H1 (cell line): Measurements from ENCODE around the gene TTC34.
"Not testable (repeated sequence)": the region's sequence is repeated elsewhere in the genome, so short reads cannot be mapped to it uniquely, and the experiment has no call there.

Experiments used
- BRCA1 ChIP-seq: IDR thresholded peaks from 2 replicates; pipeline ENCODE4 v1.6.1; 2012; ENCODE audit warnings: low read depth, low read length, improper control_type of control experiment
- CBX5 ChIP-seq: fragments of 300-800, 300-1000 bp; sonication (generic); IDR thresholded peaks from 2 replicates; pipeline ENCODE4 v1.7.1; 2016; ENCODE audit warnings: antibody characterized with exemption, low read length, low read depth
- CREB1 ChIP-seq: IDR thresholded peaks from 2 replicates; pipeline ENCODE4 v1.6.1; 2012; ENCODE audit warnings: inconsistent platforms
- EP300 ChIP-seq, 2 experiments: IDR thresholded peaks; 1 replicate in 1 of 2; 2 replicates in 1 of 2; pipeline ENCODE4 v1.6.1; 2011 to 2012; ENCODE audit warnings: low read depth in 2 of 2, low read length in 2 of 2, mild to moderate bottlenecking in 2 of 2, borderline replicate concordance in 1 of 2, inconsistent platforms in 1 of 2, moderate library complexity in 1 of 2
- EZH2 ChIP-seq: fragments of 200-600 bp; sonication (generic); IDR thresholded peaks from 2 replicates; pipeline ENCODE4 v1.7.1; 2012; ENCODE audit warnings: low read depth, mild to moderate bottlenecking, moderate library complexity, low read length, inconsistent platforms; ENCODE audit not compliant: severe bottlenecking
- MAFK ChIP-seq: IDR thresholded peaks from 2 replicates; pipeline ENCODE4 v1.6.1; 2012; ENCODE audit warnings: low read depth, mild to moderate bottlenecking, improper control_type of control experiment, low read length
- POLR2A ChIP-seq, 2 experiments: IDR thresholded peaks; 1 replicate in 1 of 2; 2 replicates in 1 of 2; pipeline ENCODE4 v1.6.1; 2011; ENCODE audit warnings: low read depth in 2 of 2, low read length in 2 of 2, mild to moderate bottlenecking in 2 of 2; ENCODE audit errors: control extremely low read depth in 1 of 2
- POLR2AphosphoS5 ChIP-seq: IDR thresholded peaks from 2 replicates; pipeline ENCODE4 v1.6.1; 2011; ENCODE audit warnings: low read depth, low read length
- SIX5 ChIP-seq: IDR thresholded peaks from 2 replicates; pipeline ENCODE4 v1.6.1; 2011; ENCODE audit warnings: mild to moderate bottlenecking, low read depth, low read length
- TAF1 ChIP-seq: IDR thresholded peaks from 2 replicates; pipeline ENCODE4 v1.6.1; 2011; ENCODE audit warnings: mild to moderate bottlenecking, low read depth, low read length
- TBP ChIP-seq: IDR thresholded peaks from 2 replicates; pipeline ENCODE4 v1.6.1; 2011; ENCODE audit warnings: low read depth, low read length, improper control_type of control experiment
- TF ChIP-seq, protein P1 (sequence below), 3 experiments: IDR thresholded peaks; 1 replicate in 2 of 3; 2 replicates in 1 of 3; pipeline versions ENCODE4 v1.5.1 to v1.6.1; 2011; ENCODE audit warnings: low read length in 3 of 3, mild to moderate bottlenecking in 3 of 3, inconsistent platforms in 2 of 3, low read depth in 1 of 3, moderate library complexity in 1 of 3; ENCODE audit not compliant: insufficient read depth in 1 of 3; ENCODE audit errors: control extremely low read depth in 1 of 3
- TF ChIP-seq, protein P2 (sequence below): IDR thresholded peaks from 2 replicates; pipeline ENCODE4 v1.6.1; 2012; ENCODE audit warnings: inconsistent platforms
- TF ChIP-seq, protein P3 (sequence below): IDR thresholded peaks from 2 replicates; pipeline ENCODE4 v1.6.1; 2011; ENCODE audit warnings: low read length, improper control_type of control experiment

DNA sequence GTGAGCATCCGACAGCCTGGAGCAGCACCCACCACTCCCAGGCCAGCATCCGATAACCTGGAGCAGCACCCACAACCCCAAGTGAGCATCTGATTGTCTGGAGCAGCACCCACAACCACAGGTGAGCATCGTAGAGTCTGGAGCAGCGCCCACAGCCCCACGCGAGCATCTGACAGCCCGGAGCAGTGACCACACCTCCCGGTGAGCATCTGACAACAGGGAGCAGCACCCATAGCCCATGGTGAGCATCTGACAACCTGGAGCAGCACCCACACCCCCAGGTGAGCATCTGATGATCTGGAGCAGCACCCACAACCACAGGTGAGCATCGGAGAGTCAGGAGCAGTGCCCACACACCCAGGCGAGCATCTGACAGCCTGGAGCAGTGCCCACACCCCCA, 143.6 kb downstream of the TTC34 start:
- TF ChIP-seq, protein P1, sequence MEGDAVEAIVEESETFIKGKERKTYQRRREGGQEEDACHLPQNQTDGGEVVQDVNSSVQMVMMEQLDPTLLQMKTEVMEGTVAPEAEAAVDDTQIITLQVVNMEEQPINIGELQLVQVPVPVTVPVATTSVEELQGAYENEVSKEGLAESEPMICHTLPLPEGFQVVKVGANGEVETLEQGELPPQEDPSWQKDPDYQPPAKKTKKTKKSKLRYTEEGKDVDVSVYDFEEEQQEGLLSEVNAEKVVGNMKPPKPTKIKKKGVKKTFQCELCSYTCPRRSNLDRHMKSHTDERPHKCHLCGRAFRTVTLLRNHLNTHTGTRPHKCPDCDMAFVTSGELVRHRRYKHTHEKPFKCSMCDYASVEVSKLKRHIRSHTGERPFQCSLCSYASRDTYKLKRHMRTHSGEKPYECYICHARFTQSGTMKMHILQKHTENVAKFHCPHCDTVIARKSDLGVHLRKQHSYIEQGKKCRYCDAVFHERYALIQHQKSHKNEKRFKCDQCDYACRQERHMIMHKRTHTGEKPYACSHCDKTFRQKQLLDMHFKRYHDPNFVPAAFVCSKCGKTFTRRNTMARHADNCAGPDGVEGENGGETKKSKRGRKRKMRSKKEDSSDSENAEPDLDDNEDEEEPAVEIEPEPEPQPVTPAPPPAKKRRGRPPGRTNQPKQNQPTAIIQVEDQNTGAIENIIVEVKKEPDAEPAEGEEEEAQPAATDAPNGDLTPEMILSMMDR (IDR thresholded peaks at IDR 0.05; ENCODE audit: control extremely low read depth in 1 of 3, insufficient read depth in 1 of 3, low read depth in 1 of 3, low read length in 3 of 3) = not testable (repeated sequence)
- not testable (repeated sequence) for TF ChIP-seq EP300 (IDR thresholded peaks at IDR 0.05; ENCODE audit: borderline replicate concordance in 1 of 2, low read depth in 2 of 2, low read length in 2 of 2); SIX5; POLR2AphosphoS5; BRCA1; EZH2; TBP; MAFK; CBX5; POLR2A (IDR thresholded peaks at IDR 0.05; ENCODE audit: control extremely low read depth in 1 of 2, low read depth in 2 of 2, low read length in 2 of 2); TAF1; CREB1
- TF ChIP-seq, protein P2, sequence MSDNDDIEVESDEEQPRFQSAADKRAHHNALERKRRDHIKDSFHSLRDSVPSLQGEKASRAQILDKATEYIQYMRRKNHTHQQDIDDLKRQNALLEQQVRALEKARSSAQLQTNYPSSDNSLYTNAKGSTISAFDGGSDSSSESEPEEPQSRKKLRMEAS = not testable (repeated sequence)
- TF ChIP-seq, protein P3, sequence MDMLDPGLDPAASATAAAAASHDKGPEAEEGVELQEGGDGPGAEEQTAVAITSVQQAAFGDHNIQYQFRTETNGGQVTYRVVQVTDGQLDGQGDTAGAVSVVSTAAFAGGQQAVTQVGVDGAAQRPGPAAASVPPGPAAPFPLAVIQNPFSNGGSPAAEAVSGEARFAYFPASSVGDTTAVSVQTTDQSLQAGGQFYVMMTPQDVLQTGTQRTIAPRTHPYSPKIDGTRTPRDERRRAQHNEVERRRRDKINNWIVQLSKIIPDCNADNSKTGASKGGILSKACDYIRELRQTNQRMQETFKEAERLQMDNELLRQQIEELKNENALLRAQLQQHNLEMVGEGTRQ = not testable (repeated sequence)
